ENCODE results near the gene PI16. TPM values are rescaled to one million over a fixed set of nuclear protein-coding genes. Genes with fewer than 3 reads are reported as not detected.

The PI16 gene
- polyA plus RNA-seq, 3 donors, result 0.22 TPM; not detected in 2

GRCh38 chr6:36999061-36999750 is 44.7 kb downstream of the PI16 start:
- H3K9ac ChIP-seq (ENCODE audit: insufficient read depth, low read length, poor library complexity, severe bottlenecking), result no peak overlapping the region
- no peak for TF ChIP-seq CTCF (IDR thresholded peaks at IDR 0.05)
- H3K27ac Mint-ChIP-seq, result peak overlapping the region in 1 of 7 donors; percentile 32
- WGBS (ENCODE audit: insufficient coverage), result 93% methylated on average over 4 of the region's 15 CpGs
- no peak overlapping the region for H2AFZ ChIP-seq (ENCODE audit: insufficient read depth, low read depth, low read length, poor library complexity, severe bottlenecking)
- H3K9me3 ChIP-seq (replicated peaks in 1 of 2; ENCODE audit: control insufficient read depth in 1 of 2, insufficient read depth in 1 of 2, low read length in 2 of 2), result no peaks in the 10 kb centered on the region
- no peaks in the 10 kb centered on the region for H3K79me2 ChIP-seq (ENCODE audit: insufficient read depth, low read length)
- peaks cover 0 to 2% (median 0%) of the 10 kb centered on the region in 7 donors for H3K9me3 Mint-ChIP-seq
- peaks cover 12 to 17% of the 10 kb centered on the region in 2 donors for H3K4me1 ChIP-seq (ENCODE audit: control insufficient read depth in 1 of 2, insufficient read depth in 2 of 2, low read length in 2 of 2)
- no peak for DNase-seq
- intact Hi-C loops (cut with micrococcal nuclease), result no loop called here
- H3K27me3 Mint-ChIP-seq (ENCODE audit: low read depth in 3 of 3), result peaks cover 1 to 4% (median 3%) of the 10 kb centered on the region in 3 donors
- H3K27ac ChIP-seq (ENCODE audit: low read depth in 1 of 2, low read length in 2 of 2), result no peak overlapping the region
- H3K4me2 ChIP-seq (replicated peaks; ENCODE audit: extremely low read depth, low read length, poor library complexity, severe bottlenecking), result no peak overlapping the region
- no peak overlapping the region for H3K4me3 Mint-ChIP-seq
- no peaks in the 10 kb centered on the region for H3K36me3 Mint-ChIP-seq
- no peaks in the 10 kb centered on the region for H3K36me3 ChIP-seq (replicated peaks in 1 of 2; ENCODE audit: control insufficient read depth in 1 of 2, insufficient read depth in 2 of 2, low read length in 2 of 2)
- H3K27me3 ChIP-seq (ENCODE audit: control insufficient read depth in 2 of 2, insufficient read depth in 2 of 2, low read length in 2 of 2), result no peaks in the 10 kb centered on the region
- H3K4me3 ChIP-seq (replicated peaks in 1 of 3; ENCODE audit: low read depth in 2 of 3, low read length in 3 of 3), result no peak overlapping the region
- peaks cover 21% of the 10 kb centered on the region for H3K4me1 Mint-ChIP-seq
- no peaks in the 10 kb centered on the region for H4K20me1 ChIP-seq (ENCODE audit: insufficient read depth, low read length)

GRCh38 chr6:36999751-37000125 is 45.2 kb downstream of the PI16 start:
- Histone ChIP-seq H3K4me1 (ENCODE audit: control insufficient read depth in 1 of 2, insufficient read depth in 2 of 2, low read length in 2 of 2) (peaks cover 12 to 17% of the 10 kb centered on the region in 2 donors), H3K4me2 (replicated peaks; ENCODE audit: extremely low read depth, low read length, poor library complexity, severe bottlenecking) (no peak overlapping the region), H3K9me3 (replicated peaks in 1 of 2; ENCODE audit: control insufficient read depth in 1 of 2, insufficient read depth in 1 of 2, low read length in 2 of 2) (no peaks in the 10 kb centered on the region), H3K4me3 (replicated peaks in 1 of 3; ENCODE audit: low read depth in 2 of 3, low read length in 3 of 3) (no peak overlapping the region), H3K27ac (ENCODE audit: low read depth in 1 of 2, low read length in 2 of 2) (no peak overlapping the region), H4K20me1 (ENCODE audit: insufficient read depth, low read length) (no peaks in the 10 kb centered on the region), H3K79me2 (ENCODE audit: insufficient read depth, low read length) (no peaks in the 10 kb centered on the region), H3K27me3 (ENCODE audit: control insufficient read depth in 2 of 2, insufficient read depth in 2 of 2, low read length in 2 of 2) (no peaks in the 10 kb centered on the region), H3K9ac (ENCODE audit: insufficient read depth, low read length, poor library complexity, severe bottlenecking) (no peak overlapping the region), H2AFZ (ENCODE audit: insufficient read depth, low read depth, low read length, poor library complexity, severe bottlenecking) (no peak overlapping the region), H3K36me3 (replicated peaks in 1 of 2; ENCODE audit: control insufficient read depth in 1 of 2, insufficient read depth in 2 of 2, low read length in 2 of 2) (no peaks in the 10 kb centered on the region)
- H3K4me1 Mint-ChIP-seq, result peaks cover 24% of the 10 kb centered on the region
- 100% methylated on average over 1 of the region's 4 CpGs for WGBS (ENCODE audit: insufficient coverage)
- peaks cover 0 to 2% (median 0%) of the 10 kb centered on the region in 7 donors for H3K9me3 Mint-ChIP-seq
- DNase-seq, result no peak
- peaks cover 1 to 3% (median 2%) of the 10 kb centered on the region in 3 donors for H3K27me3 Mint-ChIP-seq (ENCODE audit: low read depth in 3 of 3)
- no peak overlapping the region for H3K4me3 Mint-ChIP-seq
- intact Hi-C loops (cut with micrococcal nuclease), result no loop called here
- H3K27ac Mint-ChIP-seq, result peak overlapping the region in 1 of 7 donors; percentile 32
- H3K36me3 Mint-ChIP-seq, result no peaks in the 10 kb centered on the region
- no peak for TF ChIP-seq CTCF (IDR thresholded peaks at IDR 0.05)

All from CD14-positive monocyte (primary cell).